Heart left ventricle (tissue), 13 donors: ENCODE data around the gene FBXO15.

Source experiments
- CTCF ChIP-seq, 12 donors: fragments of 200-600 bp; sonication (generic) in 4 of 12; IDR thresholded peaks; one replicate each; pipeline versions ENCODE4 v1.5.0 to v1.8.0; 2018 to 2022; ENCODE audit warnings: antibody characterized with exemption in 12 of 12, mild to moderate bottlenecking in 5 of 12
- POLR2A ChIP-seq, 2 donors: fragments of 450-650 bp; IDR thresholded peaks; one replicate each; pipeline ENCODE4 v1.6.1; 2017; ENCODE audit warnings: antibody characterized with exemption in 2 of 2, mild to moderate bottlenecking in 2 of 2, moderate library complexity in 2 of 2
- donor health status: ischemic (EF 13 %, LVEDD 7.1; RV severe dilation, severe dysfunction).
- donor health status: DM: no; HTN: yes; CAD: no.
- donor health status: DM: no; HTN: no; CAD: no.
- donor health status: ischemic (EF 25% LVEDD 6.9; RV normal size, moderate dysfunction).
- donor health status: ischemic (EF 25% LVEDD 5.7; RV mildly dilated, moderate dysfunction).
- donor health status: ischemic (EF 35%, LVEDD 5.7; RV mildly dilated, moderate dysfunction).
- donor health status: nonischemic (EF 11% LVEDD 7.7; RV severe dilation, severe dysfunction).
- donor health status: DM: yes; HTN: yes; CAD: no.
- donor health status: PGD.
- donor health status: ischemic (EF 29% LVEDD 5.4; RV normal size, mild dysfunction).
- donor health status: nonischemic (EF 23%, LVEDD 6.1; RV moderate dilation, normal function).

- no peak for TF ChIP-seq CTCF (IDR thresholded peaks at IDR 0.05)
- no peak for TF ChIP-seq POLR2A (IDR thresholded peaks at IDR 0.05)
These were observed 35.5 kb upstream of the FBXO15 start for GRCh38 chr18:74183130-74183529.
